HG03280 (cell line): ENCODE results near the gene AKAP10.
A peak's percentile ranks its signal among the peaks of the same experiment; 100 is the strongest.
"Not testable (repeated sequence)": the region's sequence is repeated elsewhere in the genome, so short reads cannot be mapped to it uniquely, and the experiment has no call there.

Experiments used
- ATAC-seq: cut with Tn5 transposase; IDR thresholded peaks from one replicate; pipeline ENCODE4 v1.9.1; 2021; ENCODE audit warnings: mild to moderate bottlenecking, moderate library complexity; ENCODE audit not compliant: unreplicated experiment

AKAP10 gene

GRCh38 chr17:19979917-19980770 is 2.5 kb upstream of the AKAP10 start:
- no peak for ATAC-seq

GRCh38 chr17:19978805-19979211 is 1.2 kb upstream of the AKAP10 start:
- no peak for ATAC-seq

GRCh38 chr17:19978209-19978802 is 678 bp upstream of the AKAP10 start:
- ATAC-seq = peak; percentile 24

- no peak for ATAC-seq
Observed at GRCh38 chr17:19975601-19976000, 2.0 kb downstream of the AKAP10 start.

- ATAC-seq = no peak
Observed at GRCh38 chr17:19973156-19973555, 4.5 kb downstream of the AKAP10 start.

- ATAC-seq = not testable (repeated sequence)
Observed at GRCh38 chr17:19962954-19963353, 14.7 kb downstream of the AKAP10 start.

- no peak for ATAC-seq
Observed at GRCh38 chr17:19958023-19958422, 19.6 kb downstream of the AKAP10 start.

GRCh38 chr17:19955099-19955498 is 22.5 kb downstream of the AKAP10 start:
- no peak for ATAC-seq

GRCh38 chr17:19951411-19951810 is 26.2 kb downstream of the AKAP10 start:
- ATAC-seq = not testable (repeated sequence)

GRCh38 chr17:19950624-19951195 is 26.9 kb downstream of the AKAP10 start:
- ATAC-seq = not testable (repeated sequence)

- ATAC-seq = no peak
Observed at GRCh38 chr17:19948116-19948943, 29.3 kb downstream of the AKAP10 start.

- ATAC-seq = no peak
Observed at GRCh38 chr17:19946921-19947320, 30.7 kb downstream of the AKAP10 start.

GRCh38 chr17:19945009-19945626 is 32.5 kb downstream of the AKAP10 start:
- no peak for ATAC-seq

- no peak for ATAC-seq
Observed at GRCh38 chr17:19943599-19943998, 34.0 kb downstream of the AKAP10 start.

GRCh38 chr17:19943026-19943425 is 34.6 kb downstream of the AKAP10 start:
- ATAC-seq = no peak

GRCh38 chr17:19940722-19941464 is 36.7 kb downstream of the AKAP10 start:
- ATAC-seq = no peak

GRCh38 chr17:19939993-19940721 is 37.5 kb downstream of the AKAP10 start:
- ATAC-seq = no peak

GRCh38 chr17:19938736-19939135 is 38.9 kb downstream of the AKAP10 start:
- no peak for ATAC-seq

- ATAC-seq = no peak
Observed at GRCh38 chr17:19937522-19937921, 40.1 kb downstream of the AKAP10 start.
